SW 1271 (cell line): ENCODE data around the gene RTP5.

ENCODE experiments used
- DNase-seq, 2 experiments: peaks; one replicate each; lab custom pipeline; 2025; lab: John Stamatoyannopoulos, UW

Gene RTP5

GRCh38 chr2:241887806-241888522 lies 18.4 kb downstream of the RTP5 start:
- no peak for DNase-seq

DNA sequence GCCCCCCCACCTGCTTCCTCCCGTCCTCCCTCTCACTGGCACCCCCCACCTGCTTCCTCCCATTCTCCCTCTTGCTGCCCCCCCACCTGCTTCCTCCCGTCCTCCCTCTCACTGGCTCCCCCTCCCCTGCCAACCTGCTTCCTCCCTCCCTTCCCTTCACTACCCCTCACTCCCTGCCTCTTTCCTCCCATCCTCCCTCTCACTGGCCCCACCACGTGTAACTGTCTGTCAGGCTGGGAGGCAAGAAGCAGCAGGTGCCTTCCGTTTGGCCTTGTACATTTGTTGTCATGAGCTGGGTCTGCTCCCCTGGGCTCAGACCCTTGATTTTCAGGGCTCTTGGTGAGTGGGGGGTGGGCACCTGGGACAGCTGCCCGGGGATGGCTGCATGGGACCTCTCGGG lies 19.1 kb downstream of the RTP5 start:
- no peak for DNase-seq

DNA sequence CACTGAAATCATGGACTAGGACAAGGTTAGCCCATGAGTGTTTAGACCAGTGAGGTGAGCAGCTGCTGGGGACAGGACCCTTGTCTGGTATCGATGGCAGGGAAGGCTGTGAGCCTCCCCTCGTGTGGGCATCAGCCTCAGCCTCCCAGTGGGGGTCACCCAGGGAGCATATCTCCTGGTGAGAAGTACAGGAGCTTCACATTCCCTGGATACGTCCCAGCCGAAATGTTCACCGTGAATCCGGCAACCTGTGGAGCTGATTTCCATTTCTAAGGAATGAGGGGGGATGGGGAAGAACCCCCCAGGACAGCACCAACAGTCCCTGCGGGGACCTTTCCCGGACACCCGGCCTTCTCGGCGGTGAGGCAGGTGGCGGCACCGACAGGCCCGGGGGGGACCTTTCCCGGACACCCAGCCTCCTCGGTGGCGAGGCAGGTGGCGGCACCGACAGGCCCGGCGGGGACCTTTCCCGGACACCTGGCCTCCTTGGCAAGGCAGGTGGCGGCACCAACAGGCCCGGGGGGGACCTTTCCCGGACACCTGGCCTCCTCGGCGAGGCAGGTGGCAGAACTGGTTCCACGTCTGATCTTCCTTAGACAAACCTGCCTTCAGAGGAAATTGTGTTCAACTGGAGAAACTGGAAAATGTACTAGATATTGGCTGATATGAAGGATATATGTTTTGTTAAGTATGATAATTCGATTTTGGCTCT lies 21.2 kb downstream of the RTP5 start:
- DNase-seq = no peak

DNA sequence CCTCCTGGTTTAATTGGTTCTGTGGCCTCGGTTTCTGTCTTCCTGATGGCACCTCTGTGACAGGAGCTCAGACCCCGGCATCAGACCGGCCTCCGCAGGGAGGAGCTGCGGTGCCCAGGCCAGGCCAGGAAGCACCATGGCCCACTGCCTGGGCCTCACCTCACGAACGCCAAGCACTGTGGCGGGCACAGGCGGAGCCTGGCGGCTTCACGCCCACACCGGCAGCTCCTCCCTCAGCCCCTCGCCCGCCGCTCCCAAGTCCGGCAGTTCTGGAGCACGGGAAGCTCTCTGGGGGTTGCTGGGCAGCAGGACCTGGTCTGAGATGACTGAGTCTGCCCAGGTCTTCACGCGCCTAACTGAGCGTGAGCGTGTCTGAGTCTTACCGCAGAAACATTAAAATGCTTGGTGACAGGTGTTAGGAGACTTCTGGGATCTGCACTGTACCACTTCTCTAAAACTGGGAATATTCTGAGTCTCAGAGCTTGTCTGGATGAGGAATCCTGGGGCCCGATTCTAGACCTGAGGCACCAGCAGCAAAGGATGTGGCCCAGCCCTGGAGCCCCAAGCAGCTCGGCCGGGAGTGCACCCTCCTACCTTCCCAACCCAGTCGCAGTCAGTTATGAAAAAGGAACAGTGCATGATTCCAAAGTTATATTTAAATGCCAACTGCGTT lies 21.9 kb downstream of the RTP5 start:
- no peak for DNase-seq

GRCh38 chr2:241891988-241892298 lies 22.4 kb downstream of the RTP5 start:
- DNase-seq = no peak

- no peak for DNase-seq
These were observed 23.0 kb downstream of the RTP5 start for GRCh38 chr2:241892299-241893137.

DNA sequence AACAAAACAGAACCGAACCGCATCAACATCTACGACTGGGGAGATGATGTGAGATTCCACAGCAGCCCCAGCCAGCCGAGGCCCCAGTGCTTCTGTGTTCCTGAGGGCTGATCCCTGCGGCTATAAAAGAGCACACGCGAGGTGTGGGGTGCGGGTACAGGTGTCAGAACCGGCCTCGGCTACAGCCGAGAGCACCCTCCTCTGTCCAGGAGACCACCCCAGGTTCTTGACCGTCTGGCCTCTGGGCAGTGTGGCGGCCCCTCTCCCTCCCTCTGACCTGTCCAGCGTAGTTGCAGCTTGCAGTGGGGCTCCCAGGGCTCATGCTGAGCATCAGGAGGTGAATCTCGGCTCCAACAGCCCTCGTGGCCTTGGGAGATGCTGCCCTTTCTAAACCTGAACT lies 23.7 kb downstream of the RTP5 start:
- no peak for DNase-seq

GRCh38 chr2:241894056-241894641 lies 24.6 kb downstream of the RTP5 start:
- DNase-seq = no peak

DNA sequence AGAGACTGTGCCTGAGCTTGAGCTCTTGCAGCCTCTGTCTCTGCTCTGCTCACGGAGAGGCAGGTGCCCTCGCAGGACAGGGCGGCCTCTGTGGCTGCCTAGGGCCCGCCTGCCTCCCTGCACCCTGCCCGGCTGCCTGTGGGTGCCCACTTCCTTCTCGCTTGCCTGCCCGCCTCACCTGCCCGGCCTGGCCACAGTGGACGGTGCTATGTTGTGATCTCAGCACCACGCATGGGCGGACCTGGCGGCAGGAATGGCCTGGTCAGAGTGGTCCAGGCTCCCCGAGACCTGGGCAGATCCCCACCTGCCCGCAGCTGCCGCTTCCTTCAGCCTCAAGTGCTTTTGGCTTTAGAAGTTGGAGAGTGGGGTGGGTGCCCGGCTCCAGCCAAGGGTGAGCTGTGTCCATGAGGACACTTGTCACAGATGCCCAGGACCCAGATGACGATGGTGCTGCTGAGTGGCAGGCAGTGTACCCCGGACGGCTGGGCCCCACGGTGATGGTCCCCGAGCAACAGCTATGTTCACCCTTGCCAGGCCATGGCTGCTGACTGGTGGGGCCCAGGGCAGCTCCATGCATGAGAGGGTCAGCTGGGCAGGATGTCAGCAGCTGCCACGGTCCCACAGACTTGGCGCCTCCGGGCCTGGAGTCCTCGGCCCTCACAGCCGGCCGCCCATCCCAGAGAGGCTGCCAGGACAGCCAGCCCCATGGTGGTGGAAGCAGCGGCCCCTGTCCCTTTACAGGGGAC lies 25.3 kb downstream of the RTP5 start:
- DNase-seq = no peak

GRCh38 chr2:241895427-241895711 lies 25.8 kb downstream of the RTP5 start:
- no peak for DNase-seq

- no peak for DNase-seq
These were observed 26.4 kb downstream of the RTP5 start for GRCh38 chr2:241895712-241896641.

DNA sequence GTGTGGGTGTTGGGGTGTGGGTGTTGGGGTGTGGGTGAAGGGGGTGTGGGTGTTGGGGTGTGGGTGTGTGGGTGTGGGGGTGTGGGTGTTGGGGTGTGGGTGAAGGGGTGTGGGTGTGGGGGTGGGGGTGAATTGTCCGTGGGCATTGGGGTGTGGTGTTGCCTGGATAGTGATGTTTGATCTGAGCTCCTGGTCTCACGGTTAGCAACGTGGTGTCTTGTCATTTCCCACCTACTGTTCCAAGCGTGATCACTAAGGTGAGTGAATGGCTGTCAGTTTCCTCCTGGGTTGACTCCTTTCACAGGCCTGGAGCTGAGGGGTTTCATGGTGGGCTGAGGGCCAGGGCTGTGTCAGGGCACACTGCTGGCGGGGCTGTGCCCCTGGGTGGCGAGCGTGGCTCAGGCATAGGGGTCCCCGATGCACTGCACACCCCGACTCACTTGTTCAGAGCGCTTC lies 27.2 kb downstream of the RTP5 start:
- no peak for DNase-seq

GRCh38 chr2:241897231-241897916 lies 27.8 kb downstream of the RTP5 start:
- DNase-seq = no peak

DNA sequence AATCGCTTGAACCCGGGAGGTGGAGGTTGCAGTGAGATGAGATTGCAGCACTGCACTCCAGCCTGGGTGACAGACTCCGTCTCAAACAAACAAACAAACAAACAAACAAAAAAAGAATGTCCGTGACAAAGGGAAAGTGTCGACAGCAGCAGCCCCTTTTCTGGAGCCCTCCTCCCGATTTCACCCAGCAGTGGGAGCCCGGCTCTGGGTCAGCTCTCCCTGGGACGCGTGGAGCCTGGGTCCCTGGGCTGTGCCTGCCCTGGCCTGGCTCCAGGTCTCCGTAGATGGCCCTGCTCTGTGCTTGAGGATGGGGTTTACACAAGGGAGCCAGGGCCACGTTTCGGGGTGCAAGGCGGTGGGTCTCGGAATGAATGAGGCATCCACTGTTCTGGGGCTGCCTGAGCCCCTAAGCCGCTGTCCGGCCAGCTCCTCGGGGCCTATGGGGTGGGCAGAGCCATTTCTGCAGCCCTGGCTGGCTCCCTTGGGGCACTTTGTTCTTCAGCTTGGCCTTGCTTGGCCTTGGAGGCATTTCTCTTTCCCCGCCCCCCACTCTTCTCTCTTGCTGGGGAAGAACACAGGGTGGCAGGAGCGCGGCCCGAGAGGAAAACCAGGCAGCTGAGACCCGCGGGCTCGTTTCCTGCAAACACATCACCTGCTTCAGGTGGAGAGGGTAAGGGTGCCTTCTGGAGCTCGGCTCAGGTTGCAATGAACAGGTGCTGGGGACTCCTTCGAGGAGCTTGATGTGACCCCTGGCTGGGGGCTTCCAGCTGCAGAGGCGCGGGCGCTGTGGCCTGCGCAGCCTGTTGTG lies 29.1 kb downstream of the RTP5 start:
- no peak for DNase-seq

DNA sequence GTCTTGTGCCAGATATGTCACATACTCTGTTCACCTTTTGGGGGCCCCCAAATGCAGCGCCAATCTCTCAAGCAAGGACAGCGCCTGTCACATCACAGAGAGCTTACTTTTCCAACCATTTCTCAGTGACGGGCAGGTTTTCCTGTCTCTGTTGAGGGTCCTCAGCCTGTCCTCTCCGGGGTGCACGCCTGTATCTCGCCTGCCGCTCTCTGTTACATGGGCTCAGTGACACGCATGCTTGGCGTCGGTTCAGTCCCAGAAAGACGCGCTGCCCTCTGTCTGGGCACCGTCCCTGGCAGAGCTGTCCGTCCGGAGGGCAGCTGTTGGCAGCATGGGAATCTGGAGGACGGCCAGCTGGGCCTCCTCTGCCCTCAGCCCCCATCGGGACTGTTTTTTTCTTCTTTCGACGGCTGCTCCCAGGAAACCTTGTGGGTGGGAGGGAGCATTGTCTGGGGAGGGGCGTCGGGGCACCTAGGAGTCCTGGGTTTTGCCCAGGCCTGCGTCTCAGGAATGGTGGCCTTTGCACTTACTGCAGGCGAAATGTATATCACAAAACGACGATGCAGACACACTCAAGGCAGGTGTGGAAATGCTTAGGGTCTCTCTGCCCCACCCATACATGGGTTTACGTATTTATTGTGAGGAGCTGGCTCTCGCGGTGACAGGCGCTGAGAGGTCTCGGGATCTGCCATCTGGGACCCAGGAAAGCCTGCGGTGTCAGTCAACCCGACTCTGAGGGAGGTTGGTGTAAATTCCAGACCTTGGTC lies 30.9 kb downstream of the RTP5 start:
- no peak for DNase-seq

GRCh38 chr2:241901018-241901380 lies 31.5 kb downstream of the RTP5 start:
- no peak for DNase-seq

- DNase-seq = no peak
These were observed 32.2 kb downstream of the RTP5 start for GRCh38 chr2:241901500-241902351.
